ENCODE measurements around the gene ATP8B4. TPM values are rescaled to one million over a fixed set of nuclear protein-coding genes. Genes with fewer than 3 reads are reported as not detected.

ATP8B4 gene
- total and polyA plus RNA-seq, 2 of the 8 experiments (the other 6 are each of a cell fraction or from before 2014, with no cell fraction given), result 0.17 to 0.24 TPM

DNA sequence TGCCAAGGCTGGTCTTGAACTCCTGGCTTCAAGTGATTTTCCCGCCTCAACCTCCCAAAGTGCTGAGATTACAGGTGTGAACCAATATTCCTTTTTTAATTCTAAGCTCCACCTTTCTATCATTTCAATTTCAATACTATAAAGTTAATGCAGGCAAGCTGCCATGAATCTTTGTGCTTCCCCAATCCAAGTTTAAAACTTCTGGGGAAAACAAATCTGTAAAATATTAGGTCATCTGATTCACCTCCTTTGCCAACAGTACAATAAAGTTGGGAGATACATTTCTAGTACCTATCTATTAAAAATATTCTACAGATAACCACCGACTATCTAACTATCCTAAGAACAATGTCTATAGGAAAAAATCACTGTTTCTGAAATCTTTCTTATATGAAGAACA, 102.1 kb downstream of the ATP8B4 start (continued):
- TF ChIP-seq KDM4A (IDR thresholded peaks at IDR 0.05; ENCODE audit: low read depth, low read length, severe bottlenecking), result no peak
- TF ChIP-seq CBX5 (IDR thresholded peaks at IDR 0.05; ENCODE audit: low read depth, low read length), result no peak
- TF ChIP-seq, protein P1, sequence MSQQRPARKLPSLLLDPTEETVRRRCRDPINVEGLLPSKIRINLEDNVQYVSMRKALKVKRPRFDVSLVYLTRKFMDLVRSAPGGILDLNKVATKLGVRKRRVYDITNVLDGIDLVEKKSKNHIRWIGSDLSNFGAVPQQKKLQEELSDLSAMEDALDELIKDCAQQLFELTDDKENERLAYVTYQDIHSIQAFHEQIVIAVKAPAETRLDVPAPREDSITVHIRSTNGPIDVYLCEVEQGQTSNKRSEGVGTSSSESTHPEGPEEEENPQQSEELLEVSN (IDR thresholded peaks at IDR 0.05), result no peak
- TF ChIP-seq ATF2 (IDR thresholded peaks at IDR 0.05; ENCODE audit: low read length), result no peak
- no peak for TF ChIP-seq JUN (IDR thresholded peaks at IDR 0.05; ENCODE audit: low read depth, low read length)
- TF ChIP-seq, protein P2, sequence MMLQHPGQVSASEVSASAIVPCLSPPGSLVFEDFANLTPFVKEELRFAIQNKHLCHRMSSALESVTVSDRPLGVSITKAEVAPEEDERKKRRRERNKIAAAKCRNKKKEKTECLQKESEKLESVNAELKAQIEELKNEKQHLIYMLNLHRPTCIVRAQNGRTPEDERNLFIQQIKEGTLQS (IDR thresholded peaks at IDR 0.05; ENCODE audit: insufficient read depth, low read depth, low read length), result no peak
